Measurements from ENCODE around the gene NPS.

Gene NPS

GRCh38 chr10:127549009-127549408, at the start of gene NPS:
Gene NPS (plus strand): TSS chr10:127549309. CDS start chr10:127549369, 60 bp downstream.
- no peak for DNase-seq (ENCODE audit: low read depth, low spot score)

- no peak for DNase-seq (ENCODE audit: low read depth, low spot score)
Measured at GRCh38 chr10:127500127-127500526, 49.0 kb upstream of the NPS start.

GRCh38 chr10:127506094-127506493, 43.0 kb upstream of the NPS start:
- DNase-seq (ENCODE audit: low read depth, low spot score) = no peak

GRCh38 chr10:127522298-127522697, 26.8 kb upstream of the NPS start:
- no peak for DNase-seq (ENCODE audit: low read depth, low spot score)

- no peak for DNase-seq (ENCODE audit: low read depth, low spot score)
Measured at GRCh38 chr10:127523476-127523875, 25.6 kb upstream of the NPS start.

- no peak for DNase-seq (ENCODE audit: low read depth, low spot score)
Measured at GRCh38 chr10:127524229-127524628, 24.9 kb upstream of the NPS start.

- no peak for DNase-seq (ENCODE audit: low read depth, low spot score)
Measured at GRCh38 chr10:127524908-127525665, 24.0 kb upstream of the NPS start.

- no peak for DNase-seq (ENCODE audit: low read depth, low spot score)
Measured at GRCh38 chr10:127525686-127526085, 23.4 kb upstream of the NPS start.

- DNase-seq (ENCODE audit: low read depth, low spot score) = no peak
Measured at GRCh38 chr10:127526161-127526560, 22.9 kb upstream of the NPS start.

- no peak for DNase-seq (ENCODE audit: low read depth, low spot score)
Measured at GRCh38 chr10:127527320-127527719, 21.8 kb upstream of the NPS start.

- DNase-seq (ENCODE audit: low read depth, low spot score) = no peak
Measured at GRCh38 chr10:127527891-127528290, 21.2 kb upstream of the NPS start.

GRCh38 chr10:127532193-127532592, 16.9 kb upstream of the NPS start:
- no peak for DNase-seq (ENCODE audit: low read depth, low spot score)

- no peak for DNase-seq (ENCODE audit: low read depth, low spot score)
Measured at GRCh38 chr10:127532659-127533058, 16.4 kb upstream of the NPS start.

GRCh38 chr10:127534074-127534473, 15.0 kb upstream of the NPS start:
- no peak for DNase-seq (ENCODE audit: low read depth, low spot score)

- no peak for DNase-seq (ENCODE audit: low read depth, low spot score)
Measured at GRCh38 chr10:127534496-127534895, 14.6 kb upstream of the NPS start.

GRCh38 chr10:127535802-127536515, 13.2 kb upstream of the NPS start:
- DNase-seq (ENCODE audit: low read depth, low spot score) = no peak

GRCh38 chr10:127536972-127537760, 11.9 kb upstream of the NPS start:
- no peak for DNase-seq (ENCODE audit: low read depth, low spot score)

GRCh38 chr10:127537924-127538323, 11.2 kb upstream of the NPS start:
- no peak for DNase-seq (ENCODE audit: low read depth, low spot score)

- DNase-seq (ENCODE audit: low read depth, low spot score) = no peak
Measured at GRCh38 chr10:127548022-127548421, 1.1 kb upstream of the NPS start.

GRCh38 chr10:127550861-127551260, 1.8 kb downstream of the NPS start:
- no peak for DNase-seq (ENCODE audit: low read depth, low spot score)

- no peak for DNase-seq (ENCODE audit: low read depth, low spot score)
Measured at GRCh38 chr10:127552446-127552845, 3.3 kb downstream of the NPS start.

- no peak for DNase-seq (ENCODE audit: low read depth, low spot score)
Measured at GRCh38 chr10:127553417-127553816, 4.3 kb downstream of the NPS start.
